HEK293 (cell line): ENCODE data around the gene ZNF236.

Experiments
- CTCF ChIA-PET: fragments of 350-600 bp; formaldehyde crosslinking; extraction: SDS; loops from one replicate; lab custom pipeline; 2021; ENCODE audit warnings: antibody characterized with exemption; lab: Yijun Ruan, JAX
- POLR2A ChIA-PET: fragments of 300-600 bp; formaldehyde crosslinking; extraction: SDS; loops from one replicate; lab custom pipeline; 2020; ENCODE audit warnings: antibody characterized with exemption, inconsistent platforms; lab: Yijun Ruan, JAX
- H3K27ac ChIP-seq: fragments of 200-500 bp; sonication (Bioruptor generic); 2 replicates; pipeline ENCODE4 v1.5.1; 2014; ENCODE audit warnings: low read depth, low read length, control low read depth, inconsistent platforms; ENCODE audit errors: extremely low read depth
- H3K36me3 ChIP-seq, 2 experiments: fragments of 200-500 bp in 1 of 2; sonication (Bioruptor generic) in 1 of 2; 1 replicate in 1 of 2; 2 replicates in 1 of 2; pipeline ENCODE4 v1.5.1; 2014 to 2017; ENCODE audit warnings: inconsistent platforms in 2 of 2, low read length in 2 of 2; ENCODE audit not compliant: control insufficient read depth in 2 of 2, insufficient read depth in 1 of 2
- H3K4me1 ChIP-seq: fragments of 200-500 bp; sonication (Bioruptor generic); 2 replicates; pipeline ENCODE4 v1.5.1; 2014; ENCODE audit warnings: mild to moderate bottlenecking, low read length, inconsistent platforms; ENCODE audit not compliant: control insufficient read depth, insufficient read depth
- H3K4me3 ChIP-seq: 2 replicates; pipeline ENCODE4 v1.5.1; 2011; ENCODE audit warnings: low read depth, mild to moderate bottlenecking, control low read depth, low read length, moderate library complexity
- H3K9me3 ChIP-seq: fragments of 200-500 bp; sonication (Bioruptor generic); 2 replicates; pipeline ENCODE4 v1.5.1; 2014; ENCODE audit warnings: low read depth, low read length, inconsistent platforms; ENCODE audit not compliant: control insufficient read depth, insufficient read depth
- ATF2 ChIP-seq: fragments of 450-650 bp; formaldehyde crosslinking; IDR thresholded peaks from 2 replicates; pipeline ENCODE4 v1.5.1; 2016; ENCODE audit warnings: missing biosample characterization, missing genetic modification characterization, low read depth
- CTCF ChIP-seq: fragments of 450-650 bp; formaldehyde crosslinking; IDR thresholded peaks from 2 replicates; pipeline ENCODE4 v1.5.1; 2016; ENCODE audit warnings: missing biosample characterization, missing genetic modification characterization
- FEZF1 ChIP-seq: fragments of 450-650 bp; formaldehyde crosslinking; IDR thresholded peaks from 2 replicates; pipeline ENCODE4 v1.5.1; 2016; ENCODE audit warnings: missing biosample characterization, missing genetic modification characterization
- GLI2 ChIP-seq: fragments of 450-650 bp; formaldehyde crosslinking; IDR thresholded peaks from 2 replicates; pipeline ENCODE4; 2017; ENCODE audit warnings: missing biosample characterization, missing genetic modification characterization, low read depth, borderline replicate concordance
- KLF1 ChIP-seq: fragments of 450-650 bp; formaldehyde crosslinking; IDR thresholded peaks from 2 replicates; pipeline ENCODE4 v1.5.1; 2016; ENCODE audit warnings: missing biosample characterization, missing genetic modification characterization
- KLF16 ChIP-seq: fragments of 450-650 bp; formaldehyde crosslinking; IDR thresholded peaks from 2 replicates; pipeline ENCODE4 v1.5.1; 2017; ENCODE audit warnings: missing biosample characterization, missing genetic modification characterization
- KLF17 ChIP-seq: fragments of 450-650 bp; formaldehyde crosslinking; IDR thresholded peaks from 2 replicates; pipeline ENCODE4 v1.5.1; 2016; ENCODE audit warnings: missing biosample characterization, missing genetic modification characterization
- KLF9 ChIP-seq: fragments of 450-650 bp; formaldehyde crosslinking; IDR thresholded peaks from 2 replicates; pipeline ENCODE4 v1.5.1; 2016; ENCODE audit warnings: missing biosample characterization, missing genetic modification characterization, low read depth
- SCRT1 ChIP-seq: fragments of 450-650 bp; formaldehyde crosslinking; IDR thresholded peaks from 2 replicates; pipeline ENCODE4 v1.5.1; 2016; ENCODE audit warnings: missing biosample characterization, missing genetic modification characterization, borderline replicate concordance
- SCRT2 ChIP-seq: fragments of 450-650 bp; formaldehyde crosslinking; IDR thresholded peaks from 2 replicates; pipeline ENCODE4 v1.5.1; 2016; ENCODE audit warnings: missing biosample characterization, missing genetic modification characterization
- SP7 ChIP-seq: fragments of 450-650 bp; formaldehyde crosslinking; IDR thresholded peaks from 2 replicates; pipeline ENCODE4 v1.5.1; 2016; ENCODE audit warnings: missing biosample characterization, missing genetic modification characterization
- ZEB2 ChIP-seq: fragments of 450-650 bp; formaldehyde crosslinking; IDR thresholded peaks from 2 replicates; pipeline ENCODE4 v1.5.1; 2016; ENCODE audit warnings: missing biosample characterization, missing genetic modification characterization
- ZFHX2 ChIP-seq: fragments of 450-650 bp; formaldehyde crosslinking; conservative IDR thresholded peaks from 2 replicates; pipeline ENCODE4 v1.5.1; 2016; ENCODE audit warnings: missing biosample characterization, missing genetic modification characterization
- ZNF335 ChIP-seq: fragments of 450-650 bp; formaldehyde crosslinking; conservative IDR thresholded peaks from 2 replicates; pipeline ENCODE4 v1.5.1; 2016; ENCODE audit warnings: missing biosample characterization, missing genetic modification characterization
- ZNF449 ChIP-seq: fragments of 450-650 bp; formaldehyde crosslinking; IDR thresholded peaks from 2 replicates; pipeline ENCODE4 v1.5.1; 2017; ENCODE audit warnings: missing biosample characterization, mild to moderate bottlenecking, missing genetic modification characterization, moderate library complexity
- ZNF548 ChIP-seq: fragments of 450-650 bp; formaldehyde crosslinking; IDR thresholded peaks from 2 replicates; pipeline ENCODE4 v1.5.1; 2016; ENCODE audit warnings: missing biosample characterization, missing genetic modification characterization
- ZNF664 ChIP-seq: fragments of 450-650 bp; formaldehyde crosslinking; IDR thresholded peaks from 2 replicates; pipeline ENCODE4 v1.5.1; 2016; ENCODE audit warnings: missing biosample characterization, missing genetic modification characterization
- ZNF777 ChIP-seq: fragments of 450-650 bp; formaldehyde crosslinking; IDR thresholded peaks from 2 replicates; pipeline ENCODE4 v1.5.1; 2017; ENCODE audit warnings: missing biosample characterization, missing genetic modification characterization, borderline replicate concordance
- ZNF791 ChIP-seq: fragments of 450-650 bp; formaldehyde crosslinking; IDR thresholded peaks from 2 replicates; pipeline ENCODE4 v1.5.1; 2016; ENCODE audit warnings: missing biosample characterization, missing genetic modification characterization
- ZNF830 ChIP-seq: fragments of 450-650 bp; IDR thresholded peaks from 2 replicates; pipeline ENCODE4 v1.5.0; 2018; ENCODE audit warnings: missing biosample characterization, missing genetic modification characterization, low read depth, mild to moderate bottlenecking, moderate library complexity
- TF ChIP-seq, protein P1 (sequence below): fragments of 450-650 bp; formaldehyde crosslinking; IDR thresholded peaks from 2 replicates; pipeline ENCODE4 v1.5.1; 2017; ENCODE audit warnings: missing biosample characterization, missing genetic modification characterization
- TF ChIP-seq, protein P2 (sequence below): fragments of 450-650 bp; formaldehyde crosslinking; IDR thresholded peaks from 2 replicates; pipeline ENCODE4 v1.5.1; 2016; ENCODE audit warnings: missing biosample characterization, missing genetic modification characterization

Gene ZNF236

GRCh38 chr18:76801567-76802505, 20.5 kb upstream of the ZNF236 start:
- Histone ChIP-seq H3K4me1 (no peaks in the 10 kb centered on the region), H3K4me3 (peak overlapping the region; percentile 41), H3K27ac (peak overlapping the region; percentile 9; the same call in 1 of the 2 replicates), H3K9me3 (no peaks in the 10 kb centered on the region), H3K36me3 (no peaks in the 10 kb centered on the region)
- ChIA-PET POLR2A (interaction anchor here (0.9 kb wide), 1 partner anchor 21 kb away, joined by 3 read pairs; no protein-coding TSS in a partner anchor), CTCF (interaction anchor here (0.6 to 4.7 kb wide), 47 partner anchors 11 to 1431 kb away, joined by 3 to 84 read pairs (median 4); no protein-coding TSS in a partner anchor)
- TF ChIP-seq ZNF791 (no peak), KLF1 (0 out of 2 replicates have a peak, but pooled peaks have one; percentile 29), ZNF335 (tag by site-specific recombination) (peak; percentile 85), CTCF (tag by site-specific recombination) (peak; percentile 91), SP7 (tag by site-specific recombination) (peak; percentile 33; the same call in 1 of the 2 replicates), KLF16 (tag by site-specific recombination) (0 out of 2 replicates have a peak, but pooled peaks have one; percentile 25), FEZF1 (tag by site-specific recombination) (peak; percentile 38; the same call in 1 of the 2 replicates), SCRT2 (tag by site-specific recombination) (no peak), GLI2 (tag by site-specific recombination) (no peak), ZNF830 (tag by site-specific recombination) (no peak), ZEB2 (0 out of 2 replicates have a peak, but pooled peaks have one; percentile 36), ZNF548 (tag by site-specific recombination) (no peak), KLF9 (tag by site-specific recombination) (peak; percentile 24), KLF17 (tag by site-specific recombination) (peak; percentile 52; the same call in 1 of the 2 replicates), ZNF777 (0 out of 2 replicates have a peak, but pooled peaks have one; percentile 59), SCRT1 (tag by site-specific recombination) (no peak), ZFHX2 (tag by site-specific recombination) (no peak; the same call in 1 of the 2 replicates), ZNF664 (tag by site-specific recombination) (no peak), ZNF449 (peak; percentile 59; the same call in 1 of the 2 replicates), ATF2 (tag by site-specific recombination) (no peak)
- TF ChIP-seq, protein P1, sequence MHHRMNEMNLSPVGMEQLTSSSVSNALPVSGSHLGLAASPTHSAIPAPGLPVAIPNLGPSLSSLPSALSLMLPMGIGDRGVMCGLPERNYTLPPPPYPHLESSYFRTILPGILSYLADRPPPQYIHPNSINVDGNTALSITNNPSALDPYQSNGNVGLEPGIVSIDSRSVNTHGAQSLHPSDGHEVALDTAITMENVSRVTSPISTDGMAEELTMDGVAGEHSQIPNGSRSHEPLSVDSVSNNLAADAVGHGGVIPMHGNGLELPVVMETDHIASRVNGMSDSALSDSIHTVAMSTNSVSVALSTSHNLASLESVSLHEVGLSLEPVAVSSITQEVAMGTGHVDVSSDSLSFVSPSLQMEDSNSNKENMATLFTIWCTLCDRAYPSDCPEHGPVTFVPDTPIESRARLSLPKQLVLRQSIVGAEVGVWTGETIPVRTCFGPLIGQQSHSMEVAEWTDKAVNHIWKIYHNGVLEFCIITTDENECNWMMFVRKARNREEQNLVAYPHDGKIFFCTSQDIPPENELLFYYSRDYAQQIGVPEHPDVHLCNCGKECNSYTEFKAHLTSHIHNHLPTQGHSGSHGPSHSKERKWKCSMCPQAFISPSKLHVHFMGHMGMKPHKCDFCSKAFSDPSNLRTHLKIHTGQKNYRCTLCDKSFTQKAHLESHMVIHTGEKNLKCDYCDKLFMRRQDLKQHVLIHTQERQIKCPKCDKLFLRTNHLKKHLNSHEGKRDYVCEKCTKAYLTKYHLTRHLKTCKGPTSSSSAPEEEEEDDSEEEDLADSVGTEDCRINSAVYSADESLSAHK (tag by site-specific recombination), result no peak
- TF ChIP-seq, protein P2, sequence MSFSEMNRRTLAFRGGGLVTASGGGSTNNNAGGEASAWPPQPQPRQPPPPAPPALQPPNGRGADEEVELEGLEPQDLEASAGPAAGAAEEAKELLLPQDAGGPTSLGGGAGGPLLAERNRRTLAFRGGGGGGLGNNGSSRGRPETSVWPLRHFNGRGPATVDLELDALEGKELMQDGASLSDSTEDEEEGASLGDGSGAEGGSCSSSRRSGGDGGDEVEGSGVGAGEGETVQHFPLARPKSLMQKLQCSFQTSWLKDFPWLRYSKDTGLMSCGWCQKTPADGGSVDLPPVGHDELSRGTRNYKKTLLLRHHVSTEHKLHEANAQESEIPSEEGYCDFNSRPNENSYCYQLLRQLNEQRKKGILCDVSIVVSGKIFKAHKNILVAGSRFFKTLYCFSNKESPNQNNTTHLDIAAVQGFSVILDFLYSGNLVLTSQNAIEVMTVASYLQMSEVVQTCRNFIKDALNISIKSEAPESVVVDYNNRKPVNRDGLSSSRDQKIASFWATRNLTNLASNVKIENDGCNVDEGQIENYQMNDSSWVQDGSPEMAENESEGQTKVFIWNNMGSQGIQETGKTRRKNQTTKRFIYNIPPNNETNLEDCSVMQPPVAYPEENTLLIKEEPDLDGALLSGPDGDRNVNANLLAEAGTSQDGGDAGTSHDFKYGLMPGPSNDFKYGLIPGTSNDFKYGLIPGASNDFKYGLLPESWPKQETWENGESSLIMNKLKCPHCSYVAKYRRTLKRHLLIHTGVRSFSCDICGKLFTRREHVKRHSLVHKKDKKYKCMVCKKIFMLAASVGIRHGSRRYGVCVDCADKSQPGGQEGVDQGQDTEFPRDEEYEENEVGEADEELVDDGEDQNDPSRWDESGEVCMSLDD, result peak; percentile 71
